Eye (tissue), 1 donor: Measurements from ENCODE around the gene MFSD6L.
"Not testable (repeated sequence)": the region's sequence is repeated elsewhere in the genome, so short reads cannot be mapped to it uniquely, and the experiment has no call there.

ENCODE experiments used
- DNase-seq: peaks from one replicate; pipeline ENCODE4 v3.0.0-alpha.2; 2015

Gene MFSD6L

GRCh38 chr17:8823279-8823678, 24.1 kb upstream of the MFSD6L start:
- no peak for DNase-seq

- no peak for DNase-seq
Measured at GRCh38 chr17:8822401-8823035, 23.4 kb upstream of the MFSD6L start.

DNA sequence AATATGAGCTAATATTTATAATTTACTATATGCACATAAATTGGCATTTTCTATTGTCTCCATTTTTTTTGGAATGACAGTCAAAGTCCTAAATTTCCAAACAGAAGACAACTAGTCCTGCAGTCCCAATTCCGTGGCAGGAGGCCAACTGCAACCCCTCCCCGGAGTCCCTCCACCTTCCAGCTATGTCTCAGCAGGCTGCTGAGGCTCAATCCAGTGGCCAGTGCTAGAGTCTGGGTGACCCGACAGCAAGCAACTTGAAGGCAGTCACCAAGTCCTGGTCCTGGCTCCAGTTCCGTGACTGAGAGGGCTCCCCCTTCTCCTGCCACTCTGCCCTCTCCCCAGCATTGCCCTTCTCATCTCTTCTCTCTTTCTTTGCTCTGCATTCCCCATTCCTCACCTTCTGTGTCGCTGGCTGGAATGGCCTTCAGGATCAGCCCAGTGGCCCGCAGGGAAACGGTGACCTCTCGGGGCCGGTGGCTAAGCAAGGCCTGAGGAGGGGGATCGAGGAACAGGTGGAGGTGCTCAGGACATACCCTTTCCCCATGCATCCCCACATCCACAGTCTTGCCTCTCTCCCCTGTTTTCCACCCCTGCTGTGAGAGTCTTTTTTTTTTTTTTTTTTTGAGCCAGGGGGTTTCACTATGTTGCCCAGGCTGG, 22.4 kb upstream of the MFSD6L start:
- DNase-seq, result no peak

GRCh38 chr17:8820311-8821010, 21.3 kb upstream of the MFSD6L start:
- DNase-seq, result no peak

DNA sequence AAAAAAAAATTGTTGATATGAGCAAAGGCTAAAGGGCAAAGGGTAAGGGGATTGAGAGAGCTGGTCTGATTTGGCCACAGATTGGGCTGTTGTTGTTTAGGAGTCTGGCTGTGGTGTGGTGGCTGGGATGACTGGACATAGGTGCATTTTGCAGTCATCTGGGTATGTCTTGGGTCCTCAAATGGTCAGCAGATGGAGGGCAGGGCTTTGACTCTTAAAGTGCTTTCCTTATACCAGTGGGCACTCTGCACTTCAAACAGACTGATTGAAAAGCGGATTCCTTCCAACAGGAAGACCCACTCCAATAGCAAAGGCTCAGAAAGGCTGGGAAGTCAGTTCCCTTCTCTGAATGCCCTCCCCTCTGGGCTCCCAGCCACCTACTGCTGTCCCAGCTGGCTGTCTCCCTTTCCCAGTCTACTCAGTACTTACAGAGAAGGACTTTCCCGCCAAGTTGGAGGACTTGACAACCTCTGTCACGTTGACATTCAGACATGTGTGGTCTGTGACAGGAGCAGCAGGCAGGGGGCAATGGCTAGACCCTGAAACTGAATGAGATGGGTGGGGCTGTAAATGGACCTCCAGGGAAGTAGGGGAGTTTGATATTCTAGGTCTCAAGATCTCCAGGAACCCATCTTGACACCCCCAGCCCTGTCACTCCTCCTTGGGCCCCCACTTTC, 19.6 kb upstream of the MFSD6L start:
- DNase-seq, result no peak

DNA sequence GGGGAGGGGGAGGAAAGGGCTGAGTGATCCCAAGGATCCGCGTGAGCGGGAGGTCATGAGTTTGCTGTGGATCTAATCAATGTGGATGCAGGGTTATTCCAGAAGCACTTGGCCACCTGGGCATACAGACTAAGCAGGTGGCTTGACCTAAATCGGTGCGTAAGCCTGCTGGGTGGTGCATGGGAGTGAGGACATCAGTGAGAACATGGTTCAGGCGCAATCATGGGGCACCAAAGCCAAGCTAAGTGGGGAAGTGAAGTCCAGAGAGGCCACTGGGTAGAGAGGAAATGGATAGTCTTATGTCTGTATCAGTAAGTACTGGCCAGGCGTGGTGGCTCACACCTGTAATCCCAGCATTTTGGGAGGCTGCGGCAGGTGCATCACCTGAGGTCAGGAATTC, 18.9 kb upstream of the MFSD6L start:
- DNase-seq, result no peak

- no peak for DNase-seq
Measured at GRCh38 chr17:8806926-8807550, 7.9 kb upstream of the MFSD6L start.

DNA sequence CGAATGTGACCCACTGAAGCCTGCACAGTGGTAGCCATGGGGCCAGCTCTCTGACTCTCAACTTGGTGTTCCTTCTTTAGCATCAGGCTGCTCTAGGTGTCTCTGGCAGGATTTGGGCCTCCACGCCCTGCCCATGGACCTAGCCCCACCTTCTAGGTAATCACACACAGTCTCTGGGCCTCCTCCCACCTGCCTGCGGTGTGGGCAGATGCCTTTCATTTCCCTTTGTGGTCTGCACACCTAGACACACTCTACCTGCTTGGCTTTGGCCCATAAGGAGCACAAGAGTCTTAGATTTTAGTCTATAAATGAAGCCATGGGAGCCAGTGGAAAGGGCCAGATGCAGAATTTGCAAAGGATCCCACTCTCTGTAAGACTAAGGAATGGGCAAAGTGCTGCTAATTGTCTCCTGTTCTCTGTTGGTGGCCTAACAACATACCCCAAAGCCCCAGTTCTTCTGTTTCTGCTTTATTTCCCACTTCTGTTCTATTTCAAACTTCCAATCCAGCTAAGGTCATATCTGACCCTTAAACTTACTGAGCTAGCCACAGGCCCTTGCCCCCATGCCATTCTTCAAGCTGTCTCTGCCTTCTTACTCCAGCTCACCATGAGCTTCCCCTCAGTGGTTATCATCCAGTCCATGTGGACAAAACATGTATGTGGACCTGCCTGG, 7.2 kb upstream of the MFSD6L start:
- DNase-seq, result no peak

GRCh38 chr17:8805396-8805795, 6.2 kb upstream of the MFSD6L start:
- DNase-seq, result not testable (repeated sequence)

DNA sequence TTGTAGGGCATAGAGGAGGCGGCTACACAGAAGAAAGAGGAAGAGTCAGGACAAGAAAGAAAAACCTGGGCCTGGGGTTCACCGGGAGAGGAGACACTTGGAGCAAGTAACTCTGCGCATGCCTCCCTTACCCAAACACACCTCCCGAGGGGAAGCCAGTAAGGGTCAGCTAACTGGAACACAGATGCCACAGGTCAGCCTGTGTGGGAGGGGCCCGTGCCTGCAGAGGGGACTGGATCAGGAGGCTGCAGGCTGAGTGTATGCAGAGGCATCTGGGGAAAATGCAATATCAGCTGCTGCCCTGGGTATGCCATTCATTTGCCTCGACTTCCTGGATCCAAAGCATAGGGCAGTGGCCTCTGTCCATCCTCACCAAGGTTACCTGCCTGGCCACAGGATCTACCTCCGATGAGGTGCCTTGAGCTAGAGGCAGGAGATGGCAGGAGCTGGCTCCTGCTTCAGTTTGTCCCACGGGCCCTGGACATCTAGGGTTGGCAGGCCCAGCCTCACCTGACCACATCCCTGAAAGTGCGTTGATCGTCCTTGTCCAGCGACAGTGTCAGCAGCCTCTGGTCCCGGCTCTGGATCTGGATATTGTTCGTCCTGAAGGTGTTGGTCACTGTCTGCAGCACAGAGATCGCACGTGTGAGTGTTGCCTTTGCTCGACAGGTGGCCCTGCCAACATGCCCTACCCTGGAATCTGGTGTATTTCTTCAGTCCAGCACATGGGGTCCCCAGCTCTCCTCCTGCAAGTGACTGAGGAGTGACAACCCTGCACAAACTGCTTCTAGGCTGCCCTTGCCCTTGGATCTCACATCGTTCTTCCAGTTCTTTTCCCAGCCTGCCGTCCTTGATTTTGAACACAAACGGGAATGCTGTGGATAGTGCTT, 4.6 kb upstream of the MFSD6L start:
- no peak for DNase-seq

DNA sequence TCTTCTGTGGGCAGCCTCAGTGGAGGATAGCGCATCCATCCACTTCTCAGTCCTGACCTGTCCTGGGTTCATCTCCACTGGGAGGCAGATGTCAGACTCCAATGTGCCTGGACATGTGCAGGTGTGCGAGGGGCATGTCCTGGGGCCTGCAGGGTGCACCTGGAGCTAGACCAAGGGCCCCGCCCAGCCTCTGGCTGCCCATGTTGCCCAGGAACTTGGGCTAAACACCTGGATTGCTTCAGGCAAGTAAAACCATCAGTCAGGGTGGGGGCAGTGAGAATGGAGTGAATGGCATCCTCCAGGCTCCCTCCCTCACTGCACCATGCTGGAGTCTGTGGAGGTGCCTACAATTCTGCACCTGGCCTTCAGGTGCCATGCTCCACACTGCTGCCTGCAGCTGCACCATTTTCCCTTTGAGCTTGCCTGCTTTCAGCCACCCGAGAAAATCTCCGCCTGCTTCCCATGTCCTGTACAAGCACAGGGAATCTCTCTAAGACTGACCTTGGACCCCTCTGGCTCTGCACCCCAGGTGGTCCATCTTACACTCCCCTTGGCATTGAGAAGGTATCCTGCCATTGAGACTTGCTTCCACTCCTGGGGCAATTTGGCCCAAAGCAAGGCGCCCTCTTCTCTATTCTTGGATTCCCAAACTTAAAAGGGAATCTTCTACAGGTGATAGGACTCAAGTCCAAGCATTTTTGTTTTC, 2.1 kb upstream of the MFSD6L start:
- no peak for DNase-seq

DNA sequence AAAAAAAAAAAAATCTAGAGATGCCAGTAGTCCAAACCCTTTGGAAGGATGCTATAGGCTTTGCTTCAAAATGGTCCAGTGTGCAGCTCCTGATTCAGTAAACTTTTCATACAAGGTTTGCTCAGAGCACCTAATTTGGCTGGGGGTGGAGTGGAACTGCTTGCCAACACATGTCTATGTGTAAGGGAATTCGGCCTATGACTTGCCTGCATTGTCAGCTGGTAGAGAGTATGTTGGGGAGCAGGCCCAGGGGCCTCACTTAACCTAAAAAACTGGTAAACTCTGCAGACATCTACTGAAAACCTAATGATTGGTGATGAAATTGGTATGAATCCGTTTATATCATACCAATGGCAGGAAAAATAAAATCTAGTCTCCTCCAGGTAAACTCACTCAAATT, 1.5 kb upstream of the MFSD6L start:
- no peak for DNase-seq

- no peak for DNase-seq
Measured at GRCh38 chr17:8799570-8800212, 526 bp upstream of the MFSD6L start.

- no peak for DNase-seq
Measured at GRCh38 chr17:8798176-8798845, 854 bp downstream of the MFSD6L start.

DNA sequence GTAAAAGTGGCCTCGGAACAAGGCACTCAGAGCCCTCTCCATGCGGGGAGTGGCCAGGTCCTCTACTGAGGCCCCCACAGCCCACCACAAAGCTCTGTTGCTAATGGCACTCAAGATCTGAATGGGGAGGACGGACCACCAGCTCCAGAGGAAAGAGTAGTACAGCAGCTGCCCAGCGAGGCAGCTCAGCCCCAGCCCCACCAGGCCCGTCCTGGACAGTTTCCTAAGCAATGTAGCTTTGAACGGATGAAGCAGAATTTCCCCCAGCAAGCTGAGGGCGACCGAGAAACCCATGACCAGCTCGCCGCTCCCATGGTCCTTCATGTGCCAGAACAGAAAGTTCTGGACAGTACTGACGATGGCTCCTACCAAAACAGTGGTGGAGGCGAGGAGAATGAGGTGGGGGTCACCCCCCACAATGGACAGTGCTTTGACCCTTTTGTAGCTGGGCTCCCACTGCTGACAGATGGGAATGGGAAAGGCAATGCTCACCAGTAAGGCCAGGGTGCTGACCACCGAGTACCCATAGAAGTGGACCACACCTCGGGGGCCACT, 1.5 kb downstream of the MFSD6L start:
- no peak for DNase-seq

DNA sequence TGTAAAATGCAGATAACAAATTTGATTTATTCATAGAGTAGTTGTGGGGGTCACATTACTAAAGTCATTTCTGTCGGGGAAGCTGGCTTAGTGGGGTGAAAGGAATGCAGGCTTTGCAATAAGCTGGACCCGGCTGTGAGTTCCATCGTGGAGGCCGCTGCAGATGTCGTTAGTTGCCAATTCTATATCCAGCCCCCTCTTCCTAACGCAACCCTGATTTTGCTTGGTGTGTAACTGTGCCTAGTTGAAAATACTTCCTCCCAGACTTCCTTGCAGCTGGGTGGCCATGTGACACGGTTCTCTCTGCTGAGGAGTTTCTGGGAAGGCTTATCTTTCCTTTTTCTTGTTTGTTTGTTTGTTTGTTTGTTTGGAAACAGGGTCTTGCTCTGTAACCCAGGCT, 4.5 kb downstream of the MFSD6L start:
- no peak for DNase-seq

DNA sequence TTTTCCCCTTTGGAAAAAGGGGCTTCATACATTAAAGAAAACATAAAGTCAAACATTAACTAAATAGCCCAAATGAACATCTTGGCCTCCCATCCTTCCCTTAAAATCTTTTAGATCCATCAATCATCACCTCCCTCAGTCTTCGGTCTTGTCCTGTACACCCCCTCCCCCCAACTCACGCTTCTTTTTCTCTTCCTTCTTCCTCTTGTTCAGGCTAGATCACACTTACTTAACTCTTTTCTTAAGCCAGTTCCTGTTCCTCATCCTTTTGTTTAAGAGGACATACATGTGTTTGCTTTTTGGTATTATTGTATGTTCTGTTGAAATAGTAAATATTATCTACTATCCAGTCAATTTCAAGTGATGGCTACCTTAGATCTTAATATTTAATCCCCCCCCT, 5.5 kb downstream of the MFSD6L start:
- no peak for DNase-seq

DNA sequence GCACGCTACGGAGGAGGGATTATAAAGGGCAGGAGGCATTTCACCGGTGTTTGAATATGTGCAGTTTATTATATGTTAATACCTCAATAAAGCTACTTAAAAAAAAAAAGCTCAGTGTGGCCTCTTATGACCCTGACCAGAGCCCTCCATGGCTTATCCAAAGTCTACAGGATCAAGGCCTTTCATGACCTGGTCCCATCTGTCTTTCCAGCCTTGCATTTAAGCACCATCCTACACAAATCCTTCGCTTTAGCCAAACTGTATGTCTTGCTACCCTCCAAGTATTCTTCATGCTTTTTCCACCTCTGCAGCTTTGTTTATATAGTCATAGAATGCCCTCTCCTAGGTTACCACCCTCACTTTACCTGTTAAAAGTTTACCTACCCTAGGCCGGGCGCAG, 6.5 kb downstream of the MFSD6L start:
- no peak for DNase-seq

- DNase-seq, result no peak
Measured at GRCh38 chr17:8791910-8792270, 7.3 kb downstream of the MFSD6L start.
